GM12801 (cell line): Measurements from ENCODE around the gene DYNC2LI1.

Source experiments
- TF ChIP-seq, protein P1 (sequence below): IDR thresholded peaks from one replicate; pipeline ENCODE4 v1.5.1; 2011; ENCODE audit warnings: control low read depth; ENCODE audit not compliant: insufficient read length; ENCODE audit errors: extremely low read depth

Gene DYNC2LI1

DNA sequence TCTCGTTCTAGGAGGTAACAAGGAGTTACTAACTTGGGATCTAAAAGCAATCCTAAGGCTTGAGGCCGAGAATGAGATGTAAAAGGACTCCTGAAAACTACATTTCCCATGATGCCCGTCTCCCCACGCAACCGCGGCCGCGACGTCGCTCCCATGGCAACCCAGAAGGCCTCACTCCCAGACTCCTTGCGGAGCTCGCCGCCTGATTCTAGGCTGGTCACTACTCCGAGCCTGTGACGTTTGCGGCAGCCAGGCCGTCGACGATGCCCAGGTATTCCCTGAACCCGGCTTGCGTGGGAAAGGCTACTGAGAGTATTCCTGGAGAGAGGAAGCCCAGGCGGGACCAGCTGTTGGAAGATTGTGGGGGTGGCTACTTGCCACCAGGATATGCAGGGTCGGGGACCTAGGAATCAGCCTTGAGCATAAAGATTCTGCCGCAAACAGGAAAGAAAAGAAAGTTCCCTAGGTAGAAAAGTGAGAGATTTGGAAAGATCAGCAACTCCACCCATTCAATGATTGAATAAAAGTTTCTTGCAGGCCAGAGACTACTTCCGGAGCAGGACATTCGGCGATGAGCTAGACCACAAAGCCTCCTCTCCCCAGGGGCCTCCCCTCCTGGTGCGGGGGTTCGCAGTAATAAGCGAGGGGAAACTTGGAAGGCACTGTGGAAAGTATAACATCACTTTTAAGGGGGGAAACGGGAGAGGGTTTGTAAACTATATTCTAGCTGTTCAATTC, at the start of gene DYNC2LI1:
TSS of gene DYNC2LI1 (plus strand) at position 164 of the 738 bp plus-strand sequence. CDS start at position 264, 100 bp downstream.
- TF ChIP-seq, protein P1, sequence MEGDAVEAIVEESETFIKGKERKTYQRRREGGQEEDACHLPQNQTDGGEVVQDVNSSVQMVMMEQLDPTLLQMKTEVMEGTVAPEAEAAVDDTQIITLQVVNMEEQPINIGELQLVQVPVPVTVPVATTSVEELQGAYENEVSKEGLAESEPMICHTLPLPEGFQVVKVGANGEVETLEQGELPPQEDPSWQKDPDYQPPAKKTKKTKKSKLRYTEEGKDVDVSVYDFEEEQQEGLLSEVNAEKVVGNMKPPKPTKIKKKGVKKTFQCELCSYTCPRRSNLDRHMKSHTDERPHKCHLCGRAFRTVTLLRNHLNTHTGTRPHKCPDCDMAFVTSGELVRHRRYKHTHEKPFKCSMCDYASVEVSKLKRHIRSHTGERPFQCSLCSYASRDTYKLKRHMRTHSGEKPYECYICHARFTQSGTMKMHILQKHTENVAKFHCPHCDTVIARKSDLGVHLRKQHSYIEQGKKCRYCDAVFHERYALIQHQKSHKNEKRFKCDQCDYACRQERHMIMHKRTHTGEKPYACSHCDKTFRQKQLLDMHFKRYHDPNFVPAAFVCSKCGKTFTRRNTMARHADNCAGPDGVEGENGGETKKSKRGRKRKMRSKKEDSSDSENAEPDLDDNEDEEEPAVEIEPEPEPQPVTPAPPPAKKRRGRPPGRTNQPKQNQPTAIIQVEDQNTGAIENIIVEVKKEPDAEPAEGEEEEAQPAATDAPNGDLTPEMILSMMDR = no peak

- TF ChIP-seq, protein P1 = no peak
Measured at GRCh38 chr2:43724728-43725526, 48.9 kb upstream of the DYNC2LI1 start.

- TF ChIP-seq, protein P1 = no peak
Measured at GRCh38 chr2:43725711-43726246, 48.1 kb upstream of the DYNC2LI1 start.

- TF ChIP-seq, protein P1 = no peak
Measured at GRCh38 chr2:43727634-43728014, 46.2 kb upstream of the DYNC2LI1 start.

DNA sequence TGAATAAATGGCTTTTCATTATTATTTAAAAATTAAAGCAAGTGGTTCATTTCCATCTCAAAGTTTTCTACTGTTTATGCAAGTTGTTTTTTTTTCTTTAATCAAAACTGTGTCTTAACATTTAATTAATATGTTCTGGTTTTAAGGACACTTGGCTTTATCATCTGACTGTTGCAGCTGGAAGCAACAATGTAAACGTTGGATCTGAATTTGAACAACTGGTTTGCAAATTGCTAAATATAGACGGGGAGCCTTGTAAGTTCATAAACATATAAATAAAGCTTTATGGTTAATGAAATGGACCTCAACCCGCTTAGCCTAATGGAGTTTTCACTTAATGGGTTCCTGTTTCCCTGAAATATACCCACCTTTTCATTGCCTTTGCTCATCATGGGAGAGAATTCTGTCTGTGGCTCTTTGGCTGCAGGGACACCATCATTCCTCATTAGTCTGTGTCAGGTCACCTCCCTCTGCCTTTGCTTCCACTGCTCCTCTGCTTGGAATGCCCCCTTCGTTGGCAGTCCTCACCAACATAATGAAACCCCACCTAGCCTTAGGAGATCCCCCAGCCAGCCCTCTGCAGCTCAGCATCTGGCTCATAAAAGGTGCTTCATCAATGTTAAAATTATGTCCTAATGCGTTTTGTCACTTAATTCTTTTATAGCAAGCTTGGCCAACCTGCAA, 44.2 kb upstream of the DYNC2LI1 start:
- TF ChIP-seq, protein P1 = no peak

DNA sequence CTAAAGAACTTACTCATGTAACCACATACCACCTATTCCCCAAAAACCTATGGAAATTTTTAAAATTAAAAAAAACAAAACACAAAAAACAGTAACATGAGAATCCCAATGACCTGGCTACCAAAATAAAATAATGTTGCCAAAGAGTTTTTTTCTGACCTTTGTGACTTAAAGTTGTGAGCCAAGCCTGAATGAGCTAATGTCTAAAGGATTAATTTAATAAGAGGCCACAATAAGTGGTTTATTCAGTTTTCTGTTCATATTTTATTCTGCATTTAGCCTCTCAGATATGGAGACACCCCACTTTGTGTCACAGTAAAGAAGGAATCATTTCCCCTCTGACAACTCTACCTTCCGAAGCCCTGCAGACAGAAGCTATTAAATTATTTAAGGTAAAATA, 42.6 kb upstream of the DYNC2LI1 start:
- TF ChIP-seq, protein P1 = no peak

- TF ChIP-seq, protein P1 = no peak
Measured at GRCh38 chr2:43736637-43737036, 37.2 kb upstream of the DYNC2LI1 start.
